ENCODE data around the gene LHPP.

Gene LHPP

GRCh38 chr10:124473070-124473469 is 11.4 kb downstream of the LHPP start:
- ChIA-PET CTCF (no interaction called here), POLR2A (interaction anchor here (1.3 kb wide), 1 partner anchor 11 kb away, joined by 7 read pairs; no protein-coding TSS in a partner anchor)

GRCh38 chr10:124474514-124475070 is 13.0 kb downstream of the LHPP start:
- no peak overlapping the region for H3K4me3 ChIP-seq (ENCODE audit: low read depth, low read length)
- no peak for TF ChIP-seq CTCF (IDR thresholded peaks at IDR 0.05; ENCODE audit: insufficient read depth, low read length, missing control alignments)
- CTCF ChIA-PET: interaction anchor here (1.2 kb wide), 1 partner anchor 480 kb away, joined by 3 read pairs; no protein-coding TSS in a partner anchor
- POLR2A ChIA-PET: no interaction called here
- no peak for DNase-seq (ENCODE audit: low read depth, low spot score)

More at GRCh38 chr10:124473070-124473469, 11.4 kb downstream of the LHPP start:
- DNase-seq (ENCODE audit: low read depth, low spot score): no peak
- no peak overlapping the region for H3K4me3 ChIP-seq (ENCODE audit: low read depth, low read length)
- no peak for TF ChIP-seq CTCF (IDR thresholded peaks at IDR 0.05; ENCODE audit: insufficient read depth, low read length, missing control alignments)

GRCh38 chr10:124476043-124476725 is 14.6 kb downstream of the LHPP start:
- DNase-seq (ENCODE audit: low read depth, low spot score): no peak
- no peak overlapping the region for H3K4me3 ChIP-seq (ENCODE audit: low read depth, low read length)
- POLR2A ChIA-PET: no interaction called here
- CTCF ChIA-PET: interaction anchor here (1.2 kb wide), 1 partner anchor 15 kb away, joined by 3 read pairs; no protein-coding TSS in a partner anchor
- no peak for TF ChIP-seq CTCF (IDR thresholded peaks at IDR 0.05; ENCODE audit: insufficient read depth, low read length, missing control alignments)

DNA sequence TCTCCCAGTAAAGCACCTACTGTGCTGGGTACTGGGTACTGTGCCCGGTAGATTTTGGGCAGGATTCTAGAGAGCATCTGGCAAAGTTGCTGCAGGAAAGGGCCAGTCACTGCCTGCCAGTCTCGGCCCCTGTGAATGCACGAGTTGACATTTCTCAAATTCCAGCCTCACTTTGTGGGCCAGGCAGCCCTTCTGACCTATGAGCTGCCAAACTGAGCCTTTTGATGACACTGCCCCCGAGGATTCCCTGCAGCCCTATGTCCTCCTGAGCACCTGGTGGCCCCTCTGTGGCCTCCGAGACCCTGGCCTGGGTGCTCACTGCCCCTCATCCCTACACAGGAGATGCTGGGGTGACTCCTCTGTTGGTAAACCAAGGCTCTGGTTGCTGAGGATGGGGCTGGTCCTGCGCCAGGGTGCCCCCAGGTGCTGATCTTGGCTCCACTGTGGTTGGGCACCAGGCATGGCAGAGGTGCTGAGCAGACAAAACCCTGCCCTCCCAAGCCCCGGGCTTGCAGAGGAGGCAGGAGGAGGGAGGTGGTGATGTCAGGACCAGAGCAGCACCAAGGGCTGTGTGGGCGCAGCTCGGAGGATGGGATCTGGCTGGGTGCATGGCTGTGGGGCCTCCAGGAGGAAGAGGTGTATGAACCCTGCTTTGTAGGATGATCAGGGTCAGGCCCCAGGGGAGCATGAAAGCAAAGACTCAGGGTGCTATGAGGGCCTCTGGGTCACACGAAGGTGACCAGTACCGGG is 16.2 kb downstream of the LHPP start:
- TF ChIP-seq CTCF (IDR thresholded peaks at IDR 0.05; ENCODE audit: insufficient read depth, low read length, missing control alignments): no peak
- ChIA-PET POLR2A (no interaction called here), CTCF (no interaction called here)
- no peak overlapping the region for H3K4me3 ChIP-seq (ENCODE audit: low read depth, low read length)
- no peak for DNase-seq (ENCODE audit: low read depth, low spot score)

- CTCF ChIA-PET: no interaction called here
- DNase-seq (ENCODE audit: low read depth, low spot score): no peak
- TF ChIP-seq CTCF (IDR thresholded peaks at IDR 0.05; ENCODE audit: insufficient read depth, low read length, missing control alignments): no peak
- no peak overlapping the region for H3K4me3 ChIP-seq (ENCODE audit: low read depth, low read length)
- POLR2A ChIA-PET: no interaction called here
Observed at GRCh38 chr10:124478515-124478914, 16.9 kb downstream of the LHPP start.

GRCh38 chr10:124480860-124481259 is 19.2 kb downstream of the LHPP start:
- ChIA-PET CTCF (no interaction called here), POLR2A (no interaction called here)
- no peak overlapping the region for H3K4me3 ChIP-seq (ENCODE audit: low read depth, low read length)
- no peak for DNase-seq (ENCODE audit: low read depth, low spot score)
- TF ChIP-seq CTCF (IDR thresholded peaks at IDR 0.05; ENCODE audit: insufficient read depth, low read length, missing control alignments): no peak
